Calu3 (cell line): ENCODE results near the gene WDR54. TPM values are rescaled to one million over a fixed set of nuclear protein-coding genes. Genes with fewer than 3 reads are reported as not detected.

Experiments used
- BruUV-seq: library from RNA; stranded (reverse); fragments of 400-500 nt; replicated peaks from 2 replicates; lab custom pipeline; 2021; lab: Mats Ljungman, UMichigan
- CTCF ChIA-PET: fragments of 300-600 bp; sonication (Branson Sonifier 250); formaldehyde crosslinking; loops from one replicate; lab custom pipeline; 2022; ENCODE audit warnings: antibody characterized with exemption; lab: Charles Lee
- DNase-seq: peaks from one replicate; pipeline ENCODE4 v3.0.0; 2022
- H3K27ac Mint-ChIP-seq: one replicate; pipeline ENCODE4 v1.8.0; 2022; ENCODE audit warnings: mixed read lengths; ENCODE audit not compliant: unreplicated experiment
- H3K27me3 Mint-ChIP-seq: one replicate; pipeline ENCODE4 v1.8.0; 2022; ENCODE audit warnings: mixed read lengths; ENCODE audit not compliant: unreplicated experiment
- H3K36me3 Mint-ChIP-seq: one replicate; pipeline ENCODE4 v1.8.0; 2022; ENCODE audit warnings: mild to moderate bottlenecking, moderate library complexity, mixed read lengths; ENCODE audit not compliant: insufficient read depth, unreplicated experiment
- H3K4me1 Mint-ChIP-seq: one replicate; pipeline ENCODE4 v1.8.0; 2022; ENCODE audit warnings: mild to moderate bottlenecking, low read depth, mixed read lengths; ENCODE audit not compliant: unreplicated experiment
- H3K4me3 Mint-ChIP-seq: one replicate; pipeline ENCODE4 v1.8.0; 2022; ENCODE audit warnings: mild to moderate bottlenecking, low read depth, moderate library complexity, mixed read lengths; ENCODE audit not compliant: unreplicated experiment
- H3K9me3 Mint-ChIP-seq: one replicate; pipeline ENCODE4 v1.8.0; 2022; ENCODE audit warnings: low read depth, mixed read lengths; ENCODE audit not compliant: unreplicated experiment
- CTCF ChIP-seq: fragments of 200-600 bp; IDR thresholded peaks from one replicate; pipeline ENCODE4 v1.8.0; 2022; ENCODE audit warnings: antibody characterized with exemption; ENCODE audit not compliant: unreplicated experiment
- intact Hi-C: fragments of 100-400 bp; cut with micrococcal nuclease; formaldehyde crosslinking; loops from one replicate; pipeline ENCODE4 v1.10.0; 2022; ENCODE audit not compliant: unreplicated experiment
- total RNA-seq: library from RNA; stranded (reverse); gene quantifications from 2 replicates; pipeline ENCODE4 v1.2.3, GENCODE V29; 2022

WDR54 gene
- total RNA-seq, 1 experiment from 2014 or later: 30.5 TPM

DNA sequence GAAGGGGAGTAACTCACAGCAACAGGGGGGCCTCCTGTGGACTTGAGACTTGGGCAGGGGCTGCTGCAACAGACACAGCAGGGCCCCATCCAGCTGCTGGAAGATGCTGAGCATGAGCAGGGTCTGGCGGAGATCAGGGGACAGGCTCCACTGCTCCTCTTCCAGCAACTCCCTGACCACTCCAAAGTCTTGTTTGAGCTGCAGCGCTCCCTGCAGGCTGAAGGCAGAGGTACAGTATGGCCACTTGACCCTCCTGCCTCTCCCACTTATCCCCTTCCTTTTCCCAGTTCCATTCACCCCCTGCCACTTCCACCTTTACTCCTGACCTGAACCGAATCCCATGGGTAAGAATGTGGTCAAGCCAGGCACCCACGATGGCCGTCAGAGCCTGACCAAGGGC is 53.4 kb downstream of the WDR54 start:
- no peaks in the 10 kb centered on the region for H3K9me3 Mint-ChIP-seq
- H3K4me3 Mint-ChIP-seq: no peak overlapping the region
- H3K36me3 Mint-ChIP-seq: peaks cover 56% of the 10 kb centered on the region
- no peak for DNase-seq
- H3K27me3 Mint-ChIP-seq: no peaks in the 10 kb centered on the region
- CTCF ChIA-PET: no interaction called here
- peaks cover 8% of the 10 kb centered on the region for H3K4me1 Mint-ChIP-seq
- peak overlapping the region; percentile 3 for H3K27ac Mint-ChIP-seq
- intact Hi-C loops: no loop called here
- peak; percentile 36 for TF ChIP-seq CTCF
- no TSS peak for BruUV-seq

Other genes with a start within 250 kb of the WDR54 start
- gene MOB1A, start 242.9 kb upstream of the WDR54 start, total RNA-seq: 116 and 119 TPM in 2 replicates
- gene MTHFD2, start 223.1 kb upstream of the WDR54 start, total RNA-seq: 177 and 205 TPM in 2 replicates
- gene SLC4A5, start 78.3 kb upstream of the WDR54 start, total RNA-seq: 5.8 and 7.0 TPM in 2 replicates
- 113 and 129 TPM in 2 replicates for gene DCTN1, start 41.4 kb upstream of the WDR54 start, total RNA-seq
- gene C2orf81, start 111 bp upstream of the WDR54 start, total RNA-seq: 4.0 and 5.7 TPM in 2 replicates
- 97.6 and 103 TPM in 2 replicates for gene RTKN, start 20.2 kb downstream of the WDR54 start, total RNA-seq
- gene INO80B, start 33.4 kb downstream of the WDR54 start, total RNA-seq: 41.7 and 42.1 TPM in 2 replicates
- gene WBP1, start 36.7 kb downstream of the WDR54 start, total RNA-seq: 61.6 and 63.7 TPM in 2 replicates
- 64.8 and 66.3 TPM in 2 replicates for gene MOGS, start 43.7 kb downstream of the WDR54 start, total RNA-seq
- 83.7 and 88.9 TPM in 2 replicates for gene MRPL53, start 51.0 kb downstream of the WDR54 start, total RNA-seq
- 29.9 and 30.4 TPM in 2 replicates for gene CCDC142, start 61.3 kb downstream of the WDR54 start, total RNA-seq
- 26.2 and 32.9 TPM in 2 replicates for gene TTC31, start 61.4 kb downstream of the WDR54 start, total RNA-seq
- 3.0 and 3.5 TPM in 2 replicates for gene LBX2, start 77.9 kb downstream of the WDR54 start, total RNA-seq
- 25.9 TPM in 2 replicates for gene PCGF1, start 86.0 kb downstream of the WDR54 start, total RNA-seq
- not detected in 2 replicates for gene TLX2, start 92.7 kb downstream of the WDR54 start, total RNA-seq
- gene DQX1, start 104.5 kb downstream of the WDR54 start, total RNA-seq: 0.14 TPM in 1 of 2 replicates, not detected in the other
- 145 and 153 TPM in 2 replicates for gene AUP1, start 108.0 kb downstream of the WDR54 start, total RNA-seq
- gene HTRA2, start 108.2 kb downstream of the WDR54 start, total RNA-seq: 23.4 and 26.3 TPM in 2 replicates
- gene LOXL3, start 132.2 kb downstream of the WDR54 start, total RNA-seq: 0.93 and 1.2 TPM in 2 replicates
- gene DOK1, start 133.0 kb downstream of the WDR54 start, total RNA-seq: 2.1 and 2.5 TPM in 2 replicates
- not detected in 2 replicates for gene M1AP, start 226.6 kb downstream of the WDR54 start, total RNA-seq
- gene SEMA4F, start 232.5 kb downstream of the WDR54 start, total RNA-seq: 9.5 and 10.1 TPM in 2 replicates